GM18867 (cell line): ENCODE results near the gene ZNF701.
"Not testable (repeated sequence)": the region's sequence is repeated elsewhere in the genome, so short reads cannot be mapped to it uniquely, and the experiment has no call there.

Experiments used
- ATAC-seq: cut with Tn5 transposase; IDR thresholded peaks from one replicate; pipeline ENCODE4 v1.9.1; 2021; ENCODE audit warnings: mild to moderate bottlenecking, moderate library complexity; ENCODE audit not compliant: unreplicated experiment

The ZNF701 gene

GRCh38 chr19:52561611-52562010 is 8.5 kb upstream of the ZNF701 start:
- ATAC-seq: not testable (repeated sequence)

- ATAC-seq: no peak
These were observed 4.0 kb upstream of the ZNF701 start for GRCh38 chr19:52566121-52566520.

DNA sequence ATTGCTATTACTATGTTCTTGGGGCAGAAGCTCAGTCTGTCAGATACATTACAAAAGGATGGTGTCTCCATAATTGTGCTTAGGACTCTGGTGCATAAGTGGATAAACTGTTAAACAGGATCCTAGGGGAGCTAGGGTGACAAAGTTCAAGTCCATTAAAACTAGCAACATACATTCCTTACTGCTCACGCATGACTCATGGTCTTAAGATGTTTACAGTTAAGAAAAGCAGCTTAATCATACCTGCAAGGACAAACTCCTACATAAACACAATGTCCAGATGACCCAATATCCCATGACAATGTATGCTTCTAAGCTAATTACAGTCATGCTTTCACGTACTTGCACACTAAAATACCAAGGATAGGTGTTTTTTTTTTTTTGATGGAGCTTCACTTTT is 3.5 kb upstream of the ZNF701 start:
- no peak for ATAC-seq

DNA sequence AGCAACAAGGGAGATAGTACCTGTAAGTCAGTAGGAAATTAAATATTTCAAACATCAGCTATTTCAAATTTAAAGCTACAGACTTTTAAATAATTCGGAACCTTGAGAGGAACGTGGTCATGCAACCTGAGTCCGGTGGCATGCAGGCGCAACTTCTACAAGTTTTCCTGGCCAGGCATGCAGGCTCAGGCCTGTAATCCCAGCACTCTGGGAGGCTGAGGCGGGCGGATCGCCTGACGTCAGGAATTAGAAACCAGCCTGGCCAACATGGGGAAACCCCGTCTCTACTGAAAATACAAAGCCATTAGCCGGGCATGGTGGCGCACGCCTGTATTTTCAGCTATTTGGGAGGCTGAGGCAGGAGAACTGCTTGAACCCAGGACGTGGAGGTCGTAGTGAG is 2.2 kb upstream of the ZNF701 start:
- ATAC-seq: no peak

DNA sequence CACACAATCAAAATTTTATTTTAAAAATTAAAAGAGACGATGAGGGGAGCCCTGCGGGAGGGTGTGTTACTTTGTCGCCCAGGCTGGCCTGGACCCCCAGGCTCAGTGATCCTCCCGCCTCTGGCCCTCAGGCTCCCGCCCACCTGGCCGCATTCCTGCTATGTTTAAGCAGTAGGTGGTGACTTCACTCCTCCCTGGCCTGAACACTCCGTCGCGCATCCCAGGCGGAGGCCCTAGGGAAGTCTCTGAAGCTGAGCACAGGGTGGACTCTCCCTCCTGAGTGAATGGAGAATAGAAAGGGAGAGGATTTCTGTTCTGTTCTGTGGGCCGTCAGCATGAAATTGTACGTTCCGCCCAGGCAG is 468 bp upstream of the ZNF701 start:
- ATAC-seq: not testable (repeated sequence)

DNA sequence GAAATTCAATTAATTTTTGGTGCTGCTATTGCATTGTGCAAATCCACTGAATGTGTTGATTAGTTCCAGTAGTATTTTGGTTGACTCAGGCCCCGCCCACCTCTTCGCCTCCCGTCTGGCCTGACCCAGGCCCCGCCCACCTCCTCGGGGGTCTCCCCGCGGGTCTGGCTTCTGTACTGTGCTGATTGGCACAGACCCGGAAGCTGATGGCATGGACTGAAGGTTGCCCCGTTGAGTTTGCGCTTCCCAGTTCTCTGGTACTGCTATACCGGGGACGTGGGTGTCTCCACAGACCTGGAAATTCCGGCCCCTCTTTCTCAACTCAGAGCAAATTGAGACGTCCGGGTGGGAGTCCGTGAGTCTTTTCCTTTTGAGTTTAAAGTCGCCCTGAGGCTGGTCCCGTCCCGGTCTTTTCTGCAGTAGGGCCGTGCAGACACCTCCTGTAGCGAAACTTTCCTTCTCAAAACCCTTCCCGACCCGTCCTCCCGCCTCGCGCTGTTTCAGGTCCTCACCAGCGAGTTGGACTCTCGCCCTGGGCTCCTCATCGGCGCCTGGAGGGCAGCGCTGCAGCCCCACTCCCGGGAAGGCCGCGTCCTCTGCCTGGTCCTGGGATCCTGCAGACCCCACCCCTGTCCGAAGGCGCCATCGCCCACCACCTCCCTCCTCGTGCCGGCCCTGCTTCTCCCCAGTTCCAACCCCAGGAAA is 14.8 kb downstream of the ZNF701 start:
- no peak for ATAC-seq

GRCh38 chr19:52585604-52586003 is 15.5 kb downstream of the ZNF701 start:
- no peak for ATAC-seq

DNA sequence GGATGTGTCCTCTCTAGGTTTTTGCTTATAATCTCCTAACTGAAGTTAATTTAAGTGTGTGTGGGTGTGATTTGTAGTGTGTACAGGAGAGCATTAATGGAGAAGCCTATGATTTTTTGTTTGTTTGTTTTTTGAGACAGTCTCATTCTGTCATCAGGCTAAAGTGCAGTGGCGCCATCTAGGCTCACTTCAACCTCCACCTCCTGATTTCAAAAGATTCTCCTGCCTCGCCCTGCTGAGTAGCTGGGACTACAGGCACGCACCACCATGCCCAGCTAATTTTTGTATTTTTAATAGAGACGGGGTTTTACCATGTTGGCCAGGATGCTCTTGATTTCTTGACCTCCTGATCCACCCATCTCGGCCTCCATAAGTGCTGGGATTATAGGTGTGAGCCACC is 20.6 kb downstream of the ZNF701 start:
- ATAC-seq: no peak

- ATAC-seq: no peak
These were observed 22.2 kb downstream of the ZNF701 start for GRCh38 chr19:52592301-52592700.

- not testable (repeated sequence) for ATAC-seq
These were observed 23.4 kb downstream of the ZNF701 start for GRCh38 chr19:52593441-52593840.

- ATAC-seq: no peak
These were observed 29.2 kb downstream of the ZNF701 start for GRCh38 chr19:52599241-52599640.

DNA sequence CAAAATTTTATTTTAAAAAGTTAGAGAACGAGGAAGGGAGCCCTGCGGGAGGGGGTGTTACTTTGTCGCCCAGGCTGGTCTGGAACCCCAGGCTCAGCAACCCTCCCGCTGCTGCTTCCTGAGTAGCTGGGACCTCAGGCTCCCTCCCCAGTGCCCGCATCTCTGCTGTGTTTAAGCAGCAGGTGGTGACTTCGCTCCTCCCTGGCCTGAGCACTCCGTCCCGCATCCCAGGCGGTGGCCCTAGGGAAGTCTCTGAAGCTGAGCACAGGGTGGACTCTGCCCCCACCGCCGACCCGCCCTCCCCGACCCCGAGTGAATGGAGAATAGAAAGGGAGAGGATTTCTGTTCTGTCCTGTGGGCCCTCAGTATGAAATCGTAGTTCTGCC is 30.5 kb downstream of the ZNF701 start:
- ATAC-seq: peak; percentile 15

DNA sequence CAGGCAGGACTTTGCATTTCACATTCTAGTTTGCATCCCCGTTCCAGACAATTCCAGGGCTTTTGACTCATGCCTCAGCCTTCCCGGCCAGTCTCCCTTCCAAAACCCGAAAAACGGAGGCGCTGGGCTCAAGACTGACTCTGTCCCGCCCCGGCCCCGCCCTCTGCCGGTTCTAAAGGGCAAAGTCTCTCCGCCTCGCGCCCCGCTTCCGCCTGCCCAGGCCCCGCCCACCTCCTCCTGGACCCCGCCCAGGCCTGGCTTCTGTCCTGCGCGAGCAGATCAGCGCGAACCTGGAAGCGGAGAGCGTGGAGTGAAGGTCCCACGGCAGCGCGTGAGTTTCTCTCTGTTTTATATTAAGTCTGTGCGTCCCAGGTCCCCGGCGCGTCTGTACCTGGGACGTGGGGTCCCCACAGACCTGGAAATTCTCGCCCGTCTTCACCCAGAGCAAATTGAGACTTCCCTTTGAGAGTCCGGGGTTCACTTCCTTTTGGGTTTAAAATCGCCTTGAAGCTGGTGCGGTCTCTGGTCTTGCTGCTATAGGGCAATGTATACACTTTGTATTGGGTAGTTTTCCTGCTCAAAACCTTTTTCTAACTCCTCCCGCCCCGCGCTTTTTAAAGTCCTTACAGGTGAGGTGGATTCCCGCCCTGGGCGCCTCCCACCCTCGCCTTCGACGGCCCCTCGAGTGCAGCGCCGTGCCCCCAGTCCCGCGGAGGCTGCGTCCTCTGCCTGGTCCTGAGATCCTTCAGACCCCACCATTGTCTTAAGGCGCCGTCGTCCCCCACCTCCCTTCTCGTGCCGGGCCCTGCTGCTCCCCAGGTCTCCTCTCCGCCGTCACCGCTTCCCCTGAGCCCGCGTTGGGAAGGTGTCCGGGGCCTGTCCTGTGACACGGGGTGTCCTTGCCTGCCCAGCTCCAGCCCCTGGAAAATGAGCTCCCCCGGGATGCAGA is 31.2 kb downstream of the ZNF701 start:
- peak; percentile 92 for ATAC-seq

GRCh38 chr19:52601974-52602366 is 31.9 kb downstream of the ZNF701 start:
- not testable (repeated sequence) for ATAC-seq

DNA sequence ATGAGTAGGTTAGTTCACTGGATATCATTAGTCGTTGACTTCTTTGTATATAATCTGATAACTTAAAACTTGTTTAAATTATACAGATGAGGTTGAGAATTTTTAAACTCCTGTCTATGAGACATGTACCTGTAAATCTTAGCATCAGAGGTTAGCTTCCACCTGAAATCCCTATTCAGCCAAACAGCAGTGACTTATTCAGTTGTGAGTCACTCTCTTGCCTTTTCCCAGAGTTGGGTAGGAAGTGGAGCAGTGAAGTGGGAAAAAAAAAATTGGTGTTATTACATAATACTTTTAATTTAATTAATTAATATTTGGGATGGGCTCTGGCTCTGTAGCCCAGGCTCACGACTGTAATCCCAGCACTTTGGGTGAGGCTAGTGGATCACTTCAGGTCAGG is 32.9 kb downstream of the ZNF701 start:
- no peak for ATAC-seq

GRCh38 chr19:52603558-52604207 is 33.6 kb downstream of the ZNF701 start:
- no peak for ATAC-seq

- ATAC-seq: no peak
These were observed 43.3 kb downstream of the ZNF701 start for GRCh38 chr19:52613299-52613906.

DNA sequence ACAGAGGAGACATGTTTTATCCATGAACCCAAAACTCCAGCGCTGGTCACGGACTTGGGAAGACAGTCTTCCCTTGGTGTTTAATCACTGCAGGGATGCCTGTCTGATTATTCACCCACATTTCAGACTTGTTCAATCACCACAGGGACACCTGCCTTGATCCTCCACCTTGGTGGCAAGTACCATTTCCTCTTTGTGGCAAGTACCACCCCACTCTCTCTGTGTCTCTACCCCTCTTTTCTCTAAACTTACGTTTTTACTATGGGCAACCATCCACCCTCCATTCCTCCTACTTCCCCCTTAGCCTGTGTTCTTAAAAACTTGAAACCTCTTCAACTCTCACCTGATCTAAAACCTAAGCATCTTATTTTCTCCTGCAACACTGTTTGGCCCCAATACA is 51.3 kb downstream of the ZNF701 start:
- ATAC-seq: no peak

- ATAC-seq: no peak
These were observed 52.2 kb downstream of the ZNF701 start for GRCh38 chr19:52622261-52622660.

GRCh38 chr19:52626915-52627314 is 56.8 kb downstream of the ZNF701 start:
- ATAC-seq: no peak

DNA sequence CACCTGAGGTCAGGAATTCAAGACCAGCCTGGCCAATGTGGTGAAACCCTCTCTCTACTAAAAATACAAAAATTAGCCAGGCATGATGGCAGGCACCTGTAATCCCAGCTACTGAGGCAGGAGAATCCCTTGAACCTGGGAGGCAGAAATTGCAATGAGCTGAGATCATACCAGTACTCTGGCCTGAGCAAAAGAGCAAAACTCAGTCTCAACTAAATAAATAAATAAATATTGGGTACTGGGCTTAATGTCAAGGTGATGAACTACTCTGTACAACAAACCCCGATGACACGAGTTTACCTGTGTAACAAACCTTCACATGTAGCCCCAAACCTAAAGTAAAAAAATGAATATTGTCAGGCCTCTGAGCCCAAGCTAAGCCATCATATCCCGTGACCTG is 57.4 kb downstream of the ZNF701 start:
- ATAC-seq: not testable (repeated sequence)
